HepG2 (cell line): ENCODE measurements around the gene EPHA1. TPM values are rescaled to one million over a fixed set of nuclear protein-coding genes. Genes with fewer than 3 reads are reported as not detected.

ENCODE experiments used
- ARNT2 ChIP-seq: sonication (generic); formaldehyde crosslinking; IDR thresholded peaks from 2 replicates; pipeline ENCODE4 v1.8.0; 2022; ENCODE audit warnings: mild to moderate bottlenecking, low read depth, missing genetic modification reagents, moderate library complexity
- CREB3 ChIP-seq: sonication (generic); formaldehyde crosslinking; IDR thresholded peaks from 2 replicates; pipeline ENCODE4 v1.5.0; 2020; ENCODE audit warnings: missing genetic modification reagents
- GATA4 ChIP-seq: sonication (generic); IDR thresholded peaks from 2 replicates; pipeline ENCODE4 v1.6.1; 2016; ENCODE audit warnings: antibody characterized with exemption, low read depth, borderline replicate concordance
- HNRNPUL1 ChIP-seq: fragments of 200-400 bp; formaldehyde crosslinking; IDR thresholded peaks from 2 replicates; pipeline ENCODE4 v1.6.1; 2017; ENCODE audit warnings: low read depth, mild to moderate bottlenecking, low read length, moderate library complexity
- NFE2L2 ChIP-seq: fragments of 150-350 bp; IDR thresholded peaks from 2 replicates; pipeline ENCODE4 v1.6.1; 2014; ENCODE audit warnings: low read length
- PHF21A ChIP-seq: sonication (generic); formaldehyde crosslinking; IDR thresholded peaks from 2 replicates; pipeline ENCODE4 v1.5.0; 2020; ENCODE audit warnings: mild to moderate bottlenecking, missing genetic modification reagents
- PPARG ChIP-seq: conservative IDR thresholded peaks from 2 replicates; pipeline ENCODE4 v1.6.1; 2016; ENCODE audit warnings: missing biosample characterization, missing genetic modification reagents
- RFX3 ChIP-seq: IDR thresholded peaks from 2 replicates; pipeline ENCODE4 v1.6.1; 2016; ENCODE audit warnings: missing biosample characterization, missing genetic modification reagents
- SALL1 ChIP-seq: sonication (generic); formaldehyde crosslinking; IDR thresholded peaks from 2 replicates; pipeline ENCODE4 v1.8.0; 2022; ENCODE audit warnings: mild to moderate bottlenecking, missing genetic modification reagents
- SAP130 ChIP-seq: IDR thresholded peaks from 2 replicates; pipeline ENCODE4 v1.6.1; 2016; ENCODE audit warnings: low read depth
- SIX4 ChIP-seq: sonication (generic); formaldehyde crosslinking; IDR thresholded peaks from 2 replicates; pipeline ENCODE4 v1.4.0; 2020; ENCODE audit warnings: missing genetic modification reagents
- SP5 ChIP-seq: IDR thresholded peaks from 2 replicates; pipeline ENCODE4 v1.6.1; 2016; ENCODE audit warnings: low read depth, borderline replicate concordance
- TMF1 ChIP-seq: sonication (generic); formaldehyde crosslinking; IDR thresholded peaks from 2 replicates; pipeline ENCODE4 v1.8.1; 2022; ENCODE audit warnings: low read depth, missing genetic modification reagents
- ZNF143 ChIP-seq: sonication (generic); formaldehyde crosslinking; IDR thresholded peaks from 2 replicates; pipeline ENCODE4 v1.4.0; 2020; ENCODE audit warnings: missing genetic modification reagents
- ZNF18 ChIP-seq: sonication (generic); formaldehyde crosslinking; IDR thresholded peaks from 2 replicates; pipeline ENCODE4 v1.8.0; 2022; ENCODE audit warnings: mild to moderate bottlenecking, missing genetic modification reagents; ENCODE audit not compliant: insufficient replicate concordance
- ZNF280B ChIP-seq: sonication (generic); formaldehyde crosslinking; IDR thresholded peaks from 2 replicates; pipeline ENCODE4 v1.5.0; 2020; ENCODE audit warnings: missing genetic modification reagents, mild to moderate bottlenecking, borderline replicate concordance
- ZNF441 ChIP-seq: sonication (generic); formaldehyde crosslinking; IDR thresholded peaks from 2 replicates; pipeline ENCODE4 v1.7.0; 2021; ENCODE audit warnings: missing genetic modification reagents, borderline replicate concordance
- ZNF572 ChIP-seq: sonication (generic); formaldehyde crosslinking; IDR thresholded peaks from 2 replicates; pipeline ENCODE4 v1.5.1; 2020; ENCODE audit warnings: mild to moderate bottlenecking, missing genetic modification reagents
- ZNF598 ChIP-seq: sonication (generic); formaldehyde crosslinking; IDR thresholded peaks from 2 replicates; pipeline ENCODE4 v1.5.1; 2020; ENCODE audit warnings: mild to moderate bottlenecking, missing genetic modification reagents, borderline replicate concordance
- ZNF720 ChIP-seq: sonication (generic); formaldehyde crosslinking; IDR thresholded peaks from 2 replicates; pipeline ENCODE4 v1.4.0; 2020; ENCODE audit warnings: missing genetic modification reagents
- ZNF768 ChIP-seq: sonication (generic); formaldehyde crosslinking; IDR thresholded peaks from 2 replicates; pipeline ENCODE4 v1.4.0; 2020; ENCODE audit warnings: missing genetic modification reagents
- ZNF772 ChIP-seq: sonication (generic); formaldehyde crosslinking; IDR thresholded peaks from 2 replicates; pipeline ENCODE4 v1.5.0; 2020; ENCODE audit warnings: mild to moderate bottlenecking, missing genetic modification reagents
- ZSCAN12 ChIP-seq: sonication (generic); formaldehyde crosslinking; IDR thresholded peaks from 2 replicates; pipeline ENCODE4 v1.9.0; 2021; ENCODE audit warnings: mild to moderate bottlenecking, missing genetic modification reagents
- ZSCAN9 ChIP-seq: IDR thresholded peaks from 2 replicates; pipeline ENCODE4 v1.6.1; 2016; ENCODE audit warnings: borderline replicate concordance
- polyA plus RNA-seq, 8 experiments: library from polyadenylated mRNA; depleted of rRNA in 3 of 8; stranded (reverse) in 7 of 8; unstranded in 1 of 8; fragments of >200 nt; fragmentation: Illumina TruSeq in 4 of 8; extraction: Trizol in 4 of 8; gene quantifications; 2 replicates each; pipeline versions ENCODE4 v1.2.1 to v1.2.3, GENCODE V29; 2011 to 2016; ENCODE audit warnings: low read depth in 4 of 8, missing spikeins in 1 of 8, mixed read lengths in 1 of 8; ENCODE audit not compliant: insufficient read depth in 1 of 8
- total RNA-seq, 5 experiments: library from RNA; depleted of rRNA; stranded (reverse); fragments of >200 nt; fragmentation: Illumina TruSeq; extraction: Trizol; gene quantifications; 2 replicates each; pipeline ENCODE4 v1.2.3, GENCODE V29; 2016; ENCODE audit warnings: low read depth in 1 of 5

EPHA1 gene
- total and polyA plus RNA-seq, 2 of the 13 experiments (the other 11 are each of a cell fraction or from before 2014, with no cell fraction given), result 4.6 to 17.1 TPM

GRCh38 chr7:143380646-143381426, 27.8 kb downstream of the EPHA1 start, which contains the start of gene ZYX (continued):
- TF ChIP-seq TMF1 (CRISPR knock-in tag), result no peak
- no peak; the same call in 1 of the 2 replicates for TF ChIP-seq SALL1 (CRISPR knock-in tag)
- no peak for TF ChIP-seq ZNF768 (CRISPR knock-in tag)
- TF ChIP-seq ZNF280B, result peak; percentile 61; the same call in 1 of the 2 replicates
- TF ChIP-seq SP5 (CRISPR knock-in tag), result peak; percentile 54; the same call in 1 of the 2 replicates
- TF ChIP-seq ZSCAN12 (CRISPR knock-in tag), result no peak
- no peak for TF ChIP-seq HNRNPUL1
- peak; percentile 84; the same call in 1 of the 2 replicates for TF ChIP-seq ZNF572 (CRISPR knock-in tag)
- TF ChIP-seq RFX3 (CRISPR knock-in tag), result no peak
- no peak for TF ChIP-seq NFE2L2
- no peak for TF ChIP-seq ZNF143 (CRISPR knock-in tag)
- TF ChIP-seq ZNF772, result 0 out of 2 replicates have a peak, but pooled peaks have one; percentile 42
- TF ChIP-seq PPARG (CRISPR knock-in tag), result no peak
- TF ChIP-seq ARNT2 (CRISPR knock-in tag), result no peak
- TF ChIP-seq ZNF18 (CRISPR knock-in tag), result no peak
- no peak for TF ChIP-seq ZNF720 (CRISPR knock-in tag)
- no peak for TF ChIP-seq ZNF441
- TF ChIP-seq GATA4, result no peak
- no peak for TF ChIP-seq ZSCAN9
- peak; percentile 45; the same call in 1 of the 2 replicates for TF ChIP-seq SAP130 (CRISPR knock-in tag)
- TF ChIP-seq ZNF598, result no peak
- TF ChIP-seq PHF21A, result no peak
- no peak for TF ChIP-seq SIX4
- no peak for TF ChIP-seq CREB3
